GM11168 (cell line): ENCODE measurements around the gene CCDC7.
"Not testable (repeated sequence)": the region's sequence is repeated elsewhere in the genome, so short reads cannot be mapped to it uniquely, and the experiment has no call there.

ENCODE experiments used
- in situ Hi-C: fragments of 300-500 bp; cut with MboI; formaldehyde crosslinking; loops from one replicate; pipeline ENCODE4 v1.12.0; 2022; ENCODE audit warnings: low sequenced_read_pairs; ENCODE audit not compliant: unreplicated experiment

CCDC7 gene

DNA sequence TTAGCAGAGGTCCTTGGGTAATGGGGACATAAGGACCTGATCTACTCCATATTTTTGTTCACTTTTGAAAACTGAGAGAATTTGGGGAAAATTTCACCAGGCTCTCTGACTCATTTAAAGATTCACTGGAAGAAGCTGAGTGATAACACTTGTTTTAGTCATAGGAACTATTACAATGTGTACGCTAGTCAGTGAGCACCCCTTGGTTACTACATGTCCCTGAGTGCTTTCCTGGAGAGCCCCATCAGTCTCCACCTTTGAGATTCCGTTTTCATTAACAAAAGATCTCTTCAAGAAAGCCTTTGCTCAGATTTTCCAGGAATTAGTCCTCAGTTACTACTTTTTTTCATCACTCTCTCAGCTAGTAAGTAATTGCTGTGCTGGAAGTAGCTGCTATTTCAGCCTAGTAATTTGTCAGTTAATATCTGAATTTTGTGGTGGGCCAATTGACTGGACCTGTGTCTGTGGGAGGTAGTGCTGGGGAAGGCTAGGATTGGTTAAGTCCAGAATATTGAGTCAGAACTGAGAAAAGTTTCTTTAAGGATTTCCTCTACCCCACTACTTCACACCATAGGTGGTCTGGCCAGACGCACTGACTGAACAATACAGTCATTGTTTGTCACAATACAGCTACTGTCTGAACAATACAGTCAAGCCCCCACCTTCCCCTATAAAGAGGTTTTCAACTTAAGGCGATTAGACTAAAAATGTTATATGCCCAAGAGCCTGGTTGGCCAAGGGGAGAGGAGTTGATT, 235.0 kb downstream of the CCDC7 start:
- in situ Hi-C loops: no loop called here

DNA sequence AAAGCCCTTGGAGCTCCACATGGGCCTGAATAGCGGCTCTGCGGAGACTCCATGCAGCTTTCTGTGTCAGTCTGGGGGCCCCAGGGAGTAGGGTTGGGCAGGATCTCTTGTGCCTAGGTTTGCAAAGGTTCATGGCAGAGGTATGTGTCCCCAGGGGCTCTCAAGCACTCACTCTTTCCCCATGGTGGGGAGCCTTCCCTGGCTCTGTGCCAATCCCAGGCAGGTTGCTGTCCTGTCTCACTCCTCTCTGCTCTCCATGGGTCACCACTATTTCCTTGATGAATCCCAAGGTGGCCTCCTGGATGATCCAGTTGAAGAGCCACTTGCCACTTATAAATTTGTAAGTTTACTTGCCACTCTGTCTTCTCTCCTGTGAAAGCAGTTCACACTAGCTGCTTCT, 238.4 kb downstream of the CCDC7 start:
- in situ Hi-C loops: no loop called here

- in situ Hi-C loops: no loop called here
Measured at GRCh38 chr10:32687116-32687515, 241.2 kb downstream of the CCDC7 start.

- in situ Hi-C loops: no loop called here
Measured at GRCh38 chr10:32687546-32687945, 241.6 kb downstream of the CCDC7 start.

DNA sequence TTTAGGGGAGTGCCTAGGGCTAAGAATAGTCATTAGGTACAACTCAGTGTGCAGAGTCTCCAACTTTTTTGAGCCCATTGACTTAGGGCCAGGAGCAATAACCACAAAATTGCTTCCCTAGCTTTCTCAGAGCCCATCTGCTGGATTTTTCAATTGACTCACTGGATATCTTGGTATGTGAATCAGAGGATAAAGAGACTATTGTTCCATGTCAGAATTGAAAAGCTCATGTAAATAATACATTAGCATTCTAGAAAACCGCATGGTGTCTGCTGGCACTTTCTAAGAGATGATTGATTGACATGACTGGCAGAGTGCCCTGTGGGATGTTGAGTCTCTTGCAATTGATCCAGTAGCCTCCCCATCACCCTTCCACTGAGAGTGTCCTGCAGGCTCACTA, 246.2 kb downstream of the CCDC7 start:
- in situ Hi-C loops: no loop called here

- in situ Hi-C loops: no loop called here
Measured at GRCh38 chr10:32693441-32693979, 247.6 kb downstream of the CCDC7 start.

- in situ Hi-C loops: not testable (repeated sequence)
Measured at GRCh38 chr10:32699683-32700082, 253.7 kb downstream of the CCDC7 start.

DNA sequence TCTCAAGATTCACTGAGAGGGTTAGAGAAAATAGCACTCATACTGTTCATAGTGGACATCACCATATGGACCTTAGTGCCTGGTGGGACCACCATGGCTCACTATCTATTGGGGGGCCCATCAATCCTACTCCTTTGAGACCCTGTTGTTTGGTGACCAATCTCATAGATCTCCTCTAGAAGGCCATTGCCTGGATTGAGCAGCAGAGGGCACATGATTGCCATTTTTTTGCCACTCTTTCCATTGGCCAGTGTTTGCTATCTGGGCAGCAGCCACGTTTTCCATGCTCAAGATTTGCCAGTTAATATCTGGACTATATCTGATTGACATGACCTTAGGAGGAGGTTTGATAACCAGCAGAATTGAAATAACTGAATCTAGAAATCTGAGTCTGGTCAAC, 267.6 kb downstream of the CCDC7 start:
- in situ Hi-C loops: no loop called here

GRCh38 chr10:32731527-32731926, 285.6 kb downstream of the CCDC7 start:
- in situ Hi-C loops: no loop called here

DNA sequence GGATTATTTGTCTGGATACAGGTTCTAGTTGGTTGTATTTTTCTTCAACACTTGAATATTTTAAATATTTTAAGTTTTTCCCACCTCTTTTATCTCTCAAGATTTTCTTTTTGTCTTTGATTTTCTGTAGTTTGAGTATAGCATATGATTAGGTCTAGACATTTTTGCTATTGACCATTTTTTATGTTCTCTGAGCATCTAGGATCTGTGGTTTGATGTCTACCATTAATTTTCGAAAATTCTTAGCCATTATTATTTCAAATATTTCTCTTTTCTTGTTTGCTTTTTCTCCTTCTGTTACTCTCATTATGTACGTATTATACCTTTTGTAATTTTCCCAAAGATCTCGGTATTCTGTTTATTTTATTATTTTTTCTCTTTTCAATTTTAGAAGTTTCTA, 293.0 kb downstream of the CCDC7 start:
- in situ Hi-C loops: no loop called here

DNA sequence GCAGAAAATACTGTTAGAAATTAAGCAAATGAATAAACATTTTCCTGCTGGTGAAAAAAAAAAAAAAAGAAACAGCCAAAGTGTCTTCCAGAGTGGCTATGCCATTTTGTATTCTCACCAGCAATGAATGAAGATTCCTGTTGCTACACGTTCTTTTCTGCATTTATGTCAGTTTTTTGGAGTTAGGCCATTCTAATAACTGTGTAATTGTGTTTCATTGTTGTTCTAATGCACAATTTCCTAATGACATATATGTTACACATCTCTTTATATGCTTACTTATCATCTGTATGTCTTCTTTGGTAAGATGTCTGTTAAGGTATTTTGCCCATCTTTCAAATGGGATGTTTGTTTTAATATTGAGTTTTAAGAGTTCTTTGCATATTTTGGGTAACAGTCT, 298.4 kb downstream of the CCDC7 start:
- in situ Hi-C loops: no loop called here

DNA sequence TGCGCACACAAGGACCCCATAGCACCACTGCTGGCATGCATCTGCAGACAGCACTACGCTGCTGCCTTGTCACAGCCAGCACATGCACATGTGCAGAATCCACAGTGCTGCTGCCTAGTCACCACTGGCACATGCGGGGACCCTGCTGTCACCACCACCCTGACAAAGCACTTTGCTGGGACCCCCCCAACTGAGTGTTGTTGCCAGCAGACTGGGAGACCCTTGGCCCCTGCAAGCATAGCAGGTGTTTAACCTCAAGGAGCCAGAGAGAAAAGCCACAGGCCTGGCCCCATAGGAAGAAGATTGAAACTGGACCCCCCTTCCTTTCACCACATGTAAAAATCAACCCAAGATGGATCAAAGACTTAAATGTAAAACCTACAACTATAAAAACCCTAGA, 300.9 kb downstream of the CCDC7 start:
- in situ Hi-C loops: no loop called here

- in situ Hi-C loops: no loop called here
Measured at GRCh38 chr10:32751582-32751981, 305.6 kb downstream of the CCDC7 start.

- in situ Hi-C loops: not testable (repeated sequence)
Measured at GRCh38 chr10:32754900-32755299, 309.0 kb downstream of the CCDC7 start.

DNA sequence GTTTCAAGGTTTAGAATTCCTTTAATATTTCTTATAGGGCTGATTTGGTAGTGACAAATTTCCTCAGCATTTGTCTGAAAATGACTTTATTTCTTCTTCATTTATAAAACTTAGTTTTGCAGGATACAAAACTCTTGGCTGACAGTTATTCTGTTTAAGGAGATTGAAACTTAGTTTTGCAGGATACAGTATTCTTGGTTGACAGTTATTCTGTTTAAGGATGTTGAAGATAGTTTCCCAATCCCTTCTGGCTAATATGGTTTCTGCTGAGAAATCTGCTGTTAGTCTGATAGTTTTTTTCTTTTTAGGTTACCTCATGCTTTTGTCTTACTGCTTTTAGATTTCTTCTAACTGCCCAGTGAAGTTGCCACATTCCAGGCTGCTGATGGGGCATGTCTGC, 325.3 kb downstream of the CCDC7 start:
- in situ Hi-C loops: no loop called here

DNA sequence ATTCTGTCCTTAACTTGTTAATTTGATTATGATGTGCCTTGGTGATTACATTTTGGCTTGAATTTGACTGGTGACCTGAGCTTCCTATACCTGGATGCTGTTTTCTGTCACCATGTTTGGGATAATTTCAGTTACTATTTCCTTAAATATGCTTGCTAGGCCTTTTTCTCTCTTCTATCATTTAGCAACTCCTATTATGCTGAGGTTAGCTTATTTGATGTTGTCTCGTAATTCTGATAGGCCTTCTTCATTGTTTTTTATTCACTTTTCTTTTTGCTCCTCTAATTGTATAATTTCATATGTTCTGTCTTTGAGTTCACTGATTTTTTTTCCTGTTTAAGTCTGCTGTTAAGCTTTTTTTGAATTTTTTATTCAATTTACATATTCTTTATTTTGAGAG, 327.2 kb downstream of the CCDC7 start:
- in situ Hi-C loops: no loop called here

DNA sequence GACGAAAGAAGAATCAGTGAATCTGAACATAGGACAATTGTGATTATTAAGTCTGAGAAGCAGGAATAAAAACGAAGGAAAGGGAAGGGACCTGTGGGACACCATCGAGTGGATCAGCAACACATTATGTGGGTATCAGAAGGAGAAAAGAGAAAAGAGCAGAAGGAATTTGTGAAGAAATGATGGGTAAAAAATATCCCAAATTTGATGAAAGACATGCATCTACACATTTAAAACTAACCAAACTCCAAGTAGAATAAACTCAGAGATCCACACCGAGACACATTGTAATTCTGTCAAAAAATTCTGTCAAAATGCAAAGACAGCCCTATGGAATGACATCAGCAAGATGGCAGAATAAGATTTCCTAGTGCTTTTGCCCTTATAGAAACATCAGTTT, 341.0 kb downstream of the CCDC7 start:
- in situ Hi-C loops: loop anchor here (25.0 kb wide), 1 partner anchor 350 kb away; no protein-coding TSS in a partner anchor

- in situ Hi-C loops: loop anchor here (25.0 kb wide), 1 partner anchor 350 kb away; no protein-coding TSS in a partner anchor
Measured at GRCh38 chr10:32787690-32788284, 341.8 kb downstream of the CCDC7 start.

- in situ Hi-C loops: loop anchor here (25.0 kb wide), 1 partner anchor 349 kb away; no protein-coding TSS in a partner anchor
Measured at GRCh38 chr10:32788359-32788758, 342.4 kb downstream of the CCDC7 start.

DNA sequence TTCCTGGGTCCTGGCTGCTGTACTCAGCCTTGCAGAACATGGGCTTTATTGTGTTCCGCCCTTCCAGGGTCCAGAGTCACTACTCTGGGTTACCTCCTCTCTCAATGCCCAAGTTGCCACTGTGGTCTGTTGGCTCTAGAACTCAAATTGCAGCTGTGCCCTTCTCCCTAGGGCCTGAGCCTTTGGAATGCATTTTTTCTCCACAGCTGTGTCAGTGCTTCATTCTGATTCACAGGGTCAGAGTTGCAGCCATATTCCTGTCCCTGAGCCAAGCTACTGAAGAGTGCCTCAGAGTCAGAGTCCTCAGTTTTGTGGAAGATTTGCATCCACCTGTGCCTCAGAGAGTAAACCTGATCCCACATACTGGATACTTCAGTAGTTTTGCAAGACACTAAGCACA, 344.5 kb downstream of the CCDC7 start:
- in situ Hi-C loops: loop anchor here (10.0 to 25.0 kb wide), 2 partner anchors 94 to 347 kb away; no protein-coding TSS in a partner anchor

DNA sequence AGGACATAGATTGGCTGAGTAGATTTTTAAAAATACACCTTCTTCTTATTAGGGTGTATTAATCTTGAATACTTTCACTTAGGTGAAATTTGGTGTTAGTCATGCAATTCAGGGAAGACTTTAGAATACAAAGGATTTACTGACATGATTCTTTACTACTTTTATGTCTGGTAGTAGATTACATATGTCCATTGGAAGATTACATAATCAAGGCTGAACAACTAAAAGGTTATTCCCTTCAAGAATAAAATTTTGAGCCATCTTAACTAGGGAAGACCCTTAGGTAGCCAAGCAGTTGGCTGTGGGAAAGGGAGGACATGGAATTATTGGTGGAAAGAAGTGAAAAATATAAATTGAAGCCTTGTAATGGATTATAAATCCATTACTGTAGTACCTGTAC, 347.1 kb downstream of the CCDC7 start:
- in situ Hi-C loops: loop anchor here (10.0 to 25.0 kb wide), 2 partner anchors 92 to 344 kb away; no protein-coding TSS in a partner anchor
